ENCODE measurements around the gene MCM9.
"Not testable (repeated sequence)": the region's sequence is repeated elsewhere in the genome, so short reads cannot be mapped to it uniquely, and the experiment has no call there.

The MCM9 gene

DNA sequence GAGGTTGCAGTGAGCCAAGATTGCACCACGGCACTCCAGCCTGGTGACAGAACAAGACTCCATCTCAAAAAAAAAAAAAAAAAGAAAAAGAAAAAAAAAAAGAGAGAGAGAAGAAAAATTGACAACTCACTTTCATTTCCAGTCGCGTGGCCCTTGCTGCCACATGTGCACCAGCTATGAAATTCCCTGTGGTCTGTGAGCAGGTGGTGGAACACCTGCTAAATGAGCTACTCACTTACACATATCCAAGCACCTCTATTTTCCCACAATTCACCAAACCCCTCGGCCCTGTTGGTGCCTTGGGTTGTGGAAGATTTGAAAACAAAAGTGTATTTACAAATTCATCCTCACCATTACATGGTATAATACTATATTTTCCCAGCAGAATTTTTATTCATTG lies 146.3 kb downstream of the MCM9 start:
- DNase-seq: no peak

DNA sequence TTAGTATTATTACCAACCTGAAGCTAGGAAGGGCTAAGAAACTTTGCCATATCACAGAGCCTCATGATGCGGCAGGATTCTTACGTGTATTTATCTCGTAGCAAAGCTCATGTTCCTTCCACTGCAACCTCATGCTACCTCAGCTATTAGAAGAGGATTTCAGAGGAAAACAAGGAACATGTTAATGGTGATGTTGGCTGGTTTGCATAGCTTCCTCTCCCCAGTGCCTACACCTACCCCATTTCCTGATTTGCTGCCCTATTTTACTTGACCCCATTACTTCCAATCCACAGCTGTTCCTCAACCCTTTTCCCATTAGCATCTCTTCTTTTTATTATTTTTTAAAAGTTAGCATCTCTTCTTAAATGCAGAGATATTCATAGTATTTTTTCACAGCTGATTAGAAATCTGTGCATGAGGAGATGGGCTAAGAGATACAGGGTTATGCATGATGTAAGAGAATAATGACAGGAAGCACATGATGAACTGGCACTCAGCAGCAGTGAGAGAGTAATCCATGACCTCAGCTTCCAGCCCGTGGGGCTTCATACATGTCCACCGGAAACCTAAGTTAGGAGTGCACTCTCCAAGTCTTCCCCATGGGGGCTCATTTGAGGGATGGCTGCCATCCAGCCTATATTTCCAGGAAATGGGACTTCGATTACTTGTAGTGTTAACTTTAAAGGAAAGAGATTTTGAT lies 147.1 kb downstream of the MCM9 start:
- DNase-seq: no peak

DNA sequence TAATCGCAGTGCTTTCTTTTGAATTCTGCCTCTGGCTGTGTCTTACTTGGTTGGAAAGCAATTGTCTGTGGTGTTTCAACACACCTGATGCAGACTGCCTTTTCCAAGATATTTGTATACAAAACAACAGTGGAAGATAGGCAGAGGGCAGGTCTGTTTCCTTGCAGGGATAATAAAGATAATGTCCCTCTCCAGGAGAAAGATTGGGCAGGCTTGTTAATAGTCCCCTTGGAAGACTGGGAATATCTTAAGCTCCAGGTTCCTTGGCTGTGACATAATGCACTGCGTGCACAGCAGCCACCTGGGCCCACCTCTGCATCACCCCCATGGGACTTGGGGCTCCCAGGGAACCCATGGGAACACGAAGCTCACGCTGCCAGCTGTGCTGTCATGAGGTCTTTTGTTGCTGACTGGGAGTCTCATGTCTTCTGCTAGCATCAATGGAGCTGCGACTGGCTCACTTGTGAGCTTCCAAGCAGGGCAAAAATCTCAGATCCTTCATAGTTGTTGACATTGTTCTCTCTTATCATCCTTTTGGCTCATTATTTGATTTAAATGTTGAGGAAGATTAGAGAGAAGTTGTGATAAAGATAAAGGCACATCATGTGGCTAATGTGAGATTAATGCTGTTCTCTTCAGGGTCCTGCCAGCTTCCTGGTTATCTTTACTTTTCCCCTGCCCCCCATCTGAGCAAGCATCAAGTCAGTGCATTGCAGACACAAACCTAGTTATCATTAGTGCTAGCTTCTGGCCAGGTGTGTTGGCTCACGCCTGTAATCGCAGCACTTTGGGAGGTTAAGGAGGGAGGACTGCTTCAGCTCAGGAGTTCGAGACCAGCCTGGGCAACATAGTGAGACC lies 148.1 kb downstream of the MCM9 start:
- no peak for DNase-seq

DNA sequence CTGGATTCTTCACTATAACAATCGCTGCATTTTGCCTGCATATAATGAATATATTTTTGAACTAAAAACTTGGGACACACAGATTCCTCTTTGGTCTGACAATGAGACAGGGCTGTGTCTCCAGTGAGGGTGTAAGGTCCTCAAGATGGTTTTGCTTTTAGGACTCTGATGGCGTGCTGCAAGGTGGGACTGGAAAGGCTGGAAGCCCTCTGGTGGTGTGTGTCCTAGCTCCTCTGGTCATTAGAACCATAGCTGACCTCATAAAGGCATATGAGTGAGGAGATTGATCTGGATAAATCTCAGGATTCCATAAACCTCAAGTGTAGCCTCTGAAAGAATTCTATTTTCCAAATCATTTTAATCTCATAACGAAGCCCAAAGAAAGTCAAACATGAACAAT lies 149.4 kb downstream of the MCM9 start:
- no peak for DNase-seq

DNA sequence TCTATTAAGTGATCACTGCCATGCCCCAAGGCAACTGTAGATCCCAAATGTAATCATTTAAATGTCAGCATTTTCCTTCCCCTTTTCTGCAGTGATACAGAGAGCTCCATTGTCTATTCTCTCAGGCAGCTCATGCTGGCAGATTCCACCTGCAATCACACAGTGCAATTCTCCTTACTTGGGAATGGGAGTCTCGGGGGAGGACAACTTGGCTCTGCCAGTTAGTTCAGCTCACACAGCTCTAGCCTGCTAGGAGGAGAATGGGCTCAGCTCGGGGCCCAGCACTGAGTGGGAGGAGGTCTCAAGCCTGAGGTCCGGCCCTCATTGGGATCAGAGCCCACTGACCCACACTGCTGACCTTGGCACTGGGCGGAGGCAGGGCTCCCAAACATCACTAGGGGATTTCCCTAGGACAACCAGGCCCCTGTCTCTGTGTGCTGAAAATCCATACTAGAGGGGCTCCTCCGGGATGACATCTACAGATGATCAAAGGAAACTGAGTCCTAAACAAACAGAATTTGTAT lies 150.3 kb downstream of the MCM9 start:
- DNase-seq: no peak

DNA sequence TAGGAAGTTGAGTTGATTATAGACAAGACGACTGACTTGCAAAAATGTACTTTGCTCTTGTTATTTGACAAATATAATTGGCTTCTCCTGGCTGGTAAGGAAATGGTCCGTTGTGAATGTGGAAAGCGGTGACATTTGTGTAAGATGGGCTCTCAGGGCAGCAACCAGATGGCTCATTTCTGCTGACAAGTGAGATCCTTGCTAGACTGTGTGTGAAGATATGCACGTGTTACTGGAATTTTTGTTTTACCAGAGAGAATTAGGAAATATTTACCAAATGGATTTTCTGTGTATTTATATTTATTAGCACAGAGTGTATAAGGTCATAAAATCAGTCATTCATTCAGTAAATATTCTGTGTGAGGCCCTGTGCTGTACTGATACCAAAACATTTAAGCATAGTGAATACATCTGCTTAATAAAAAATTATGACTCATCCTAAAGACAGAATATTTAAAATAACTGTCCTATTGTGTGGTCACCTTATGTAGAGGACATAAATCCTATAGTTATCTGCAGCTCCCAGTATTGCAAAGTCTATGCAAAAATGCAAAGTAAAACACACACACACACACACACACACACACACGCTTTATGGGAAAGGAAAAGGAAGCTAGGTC lies 150.9 kb downstream of the MCM9 start:
- DNase-seq: no peak

DNA sequence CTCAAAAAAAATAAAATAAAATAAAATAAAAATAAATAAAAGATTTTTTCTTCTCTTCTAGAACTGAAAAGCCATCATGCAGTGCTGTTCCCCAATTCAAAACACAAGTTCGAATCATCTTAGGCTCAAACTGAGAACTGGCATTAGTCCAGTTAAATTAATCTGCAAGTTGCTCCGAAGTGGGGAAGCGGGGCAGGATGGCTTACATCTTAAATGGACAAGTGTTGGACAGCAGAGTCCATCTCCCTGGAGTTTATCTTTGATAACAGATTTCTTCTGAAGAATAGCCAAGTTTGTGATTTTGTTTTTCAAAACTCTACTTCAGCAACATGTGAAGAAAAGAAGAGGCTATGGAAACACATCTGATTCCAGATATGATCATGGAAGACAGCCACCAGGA lies 152.3 kb downstream of the MCM9 start:
- no peak for DNase-seq

DNA sequence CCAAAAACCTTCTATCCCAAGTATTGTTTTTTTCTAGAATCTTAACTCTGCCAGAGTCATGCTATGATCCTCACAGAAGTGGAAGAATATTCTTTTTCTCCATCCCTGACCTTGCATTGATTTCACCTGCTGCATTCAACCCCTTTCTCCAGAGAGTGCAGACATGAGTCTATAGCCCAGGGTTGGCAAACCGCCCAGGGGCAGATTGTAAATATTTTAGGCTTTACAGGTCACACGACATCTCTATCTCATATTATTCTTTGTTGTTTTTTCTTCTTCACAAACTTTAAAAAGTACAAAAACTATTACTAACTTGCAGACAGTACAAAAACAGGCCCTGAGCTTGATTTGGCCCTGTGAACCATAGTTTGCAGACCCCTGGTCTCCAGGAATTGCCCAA lies 153.1 kb downstream of the MCM9 start:
- no peak for DNase-seq

DNA sequence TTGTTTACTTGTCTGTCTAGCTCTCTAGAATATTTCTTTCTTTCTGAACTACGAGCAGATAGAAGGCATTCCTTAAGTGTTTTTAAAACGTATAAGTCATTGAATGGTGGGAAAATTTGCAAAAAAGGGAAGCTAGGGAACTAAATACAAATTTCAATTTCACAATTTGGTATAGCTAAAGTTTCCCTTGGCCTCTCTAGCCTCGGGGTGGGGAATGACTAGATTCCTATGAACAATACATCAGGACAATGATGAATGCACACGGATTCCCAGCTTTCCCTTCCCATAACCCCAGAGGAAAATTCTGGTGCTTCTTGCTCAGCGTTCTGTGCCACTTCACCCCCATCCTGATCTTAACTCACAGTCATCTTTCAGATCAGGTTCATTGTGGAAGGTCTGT lies 154.3 kb downstream of the MCM9 start:
- no peak for DNase-seq

DNA sequence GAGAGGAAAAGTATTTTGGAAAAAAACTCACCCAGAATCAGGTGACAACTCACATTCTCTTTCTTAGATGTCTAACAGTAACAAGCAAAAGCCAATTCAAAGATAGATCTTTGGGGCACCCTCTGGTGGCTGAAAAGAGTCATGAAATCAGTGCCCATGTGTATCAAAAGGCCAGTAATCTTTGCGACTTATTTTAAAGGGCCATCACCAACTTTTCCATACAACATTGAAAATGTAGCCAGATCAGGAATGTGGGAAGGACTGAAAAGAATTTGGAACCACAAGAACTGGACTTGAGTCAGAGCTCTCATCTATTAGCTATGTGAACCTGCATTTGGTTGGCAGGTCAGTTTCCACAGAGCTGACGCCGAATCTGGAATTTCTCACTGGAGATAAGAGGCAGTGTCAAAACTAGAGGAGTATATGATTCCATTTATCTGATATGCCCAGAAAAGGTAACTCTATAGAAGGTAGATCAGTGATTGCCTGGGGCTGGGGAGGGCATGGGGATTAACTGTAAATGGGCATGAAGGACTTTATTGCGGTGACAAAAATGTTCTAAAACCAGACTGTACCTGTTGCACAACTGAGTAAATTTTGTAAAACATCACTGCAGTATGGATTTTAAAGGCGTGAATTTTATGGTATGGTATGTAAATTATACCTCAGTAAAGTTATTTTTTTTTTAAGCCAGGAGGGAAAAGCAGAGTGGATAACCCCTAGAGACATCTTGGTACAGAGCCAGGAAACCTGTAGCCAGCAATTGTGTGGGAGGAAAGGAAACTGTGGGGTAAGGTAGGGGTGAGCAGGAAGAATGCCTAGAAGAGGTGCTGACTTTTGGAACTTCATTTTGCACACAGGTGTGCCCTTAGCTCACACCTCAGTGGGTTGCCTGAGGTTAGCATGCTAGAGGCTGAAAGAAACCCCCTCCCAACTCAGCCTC lies 158.1 kb downstream of the MCM9 start:
- DNase-seq: peak; percentile 60

DNA sequence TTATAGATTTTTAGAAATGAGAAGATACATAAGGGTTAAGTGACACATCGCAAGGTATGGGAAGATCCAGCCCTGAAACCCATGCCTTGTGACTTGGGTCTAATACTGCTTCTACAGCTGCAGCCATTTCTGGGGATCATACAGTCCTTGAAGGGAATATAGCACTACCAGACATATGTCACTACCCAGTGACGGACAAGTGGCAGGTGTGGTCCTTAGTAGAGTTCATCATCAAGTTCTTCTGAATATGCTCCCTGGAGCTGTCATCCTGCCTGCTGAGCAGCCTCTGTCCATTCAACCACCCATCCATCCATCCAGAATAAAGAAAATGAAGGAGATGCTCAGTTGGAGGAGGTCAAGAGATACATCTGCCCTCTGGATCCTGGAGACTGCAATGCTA lies 159.6 kb downstream of the MCM9 start:
- no peak for DNase-seq

DNA sequence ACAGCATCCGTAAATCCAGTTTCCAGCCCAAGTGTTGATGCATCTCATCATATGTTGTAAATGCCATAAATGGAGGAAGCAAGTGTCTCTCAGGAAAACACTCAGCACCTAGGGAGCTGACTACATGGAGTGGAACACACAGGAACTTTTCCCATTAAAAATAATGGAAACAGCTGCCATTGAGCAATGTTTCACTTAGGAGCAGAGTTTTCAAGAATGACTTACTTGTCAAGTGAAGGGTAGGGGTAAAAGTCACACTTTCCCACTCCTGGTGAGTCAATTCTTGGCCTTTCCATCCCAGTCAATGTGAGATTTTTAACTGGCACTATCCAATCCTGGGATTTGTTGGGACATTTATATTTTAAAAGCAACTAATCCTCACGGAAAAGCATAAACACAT lies 160.4 kb downstream of the MCM9 start:
- DNase-seq: no peak

DNA sequence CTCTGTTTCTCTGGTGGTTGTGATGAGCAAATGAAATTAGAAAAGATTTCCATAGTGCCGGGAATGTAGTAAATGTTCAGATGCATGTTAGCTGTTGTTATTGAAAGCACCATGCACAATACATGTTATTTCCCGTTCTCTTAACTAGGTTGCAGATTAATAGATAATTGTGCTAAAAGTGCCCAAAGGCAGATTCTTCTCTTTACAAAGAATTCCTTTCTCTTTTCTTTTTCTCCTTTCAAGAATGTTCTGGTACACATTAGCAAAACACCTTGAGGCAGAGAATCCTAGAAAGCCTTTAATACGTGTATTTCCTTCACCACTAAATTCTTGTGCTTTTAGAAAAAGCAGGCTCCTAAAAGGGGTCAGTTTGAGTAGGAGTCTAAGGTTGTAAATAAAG lies 162.1 kb downstream of the MCM9 start:
- DNase-seq: no peak

DNA sequence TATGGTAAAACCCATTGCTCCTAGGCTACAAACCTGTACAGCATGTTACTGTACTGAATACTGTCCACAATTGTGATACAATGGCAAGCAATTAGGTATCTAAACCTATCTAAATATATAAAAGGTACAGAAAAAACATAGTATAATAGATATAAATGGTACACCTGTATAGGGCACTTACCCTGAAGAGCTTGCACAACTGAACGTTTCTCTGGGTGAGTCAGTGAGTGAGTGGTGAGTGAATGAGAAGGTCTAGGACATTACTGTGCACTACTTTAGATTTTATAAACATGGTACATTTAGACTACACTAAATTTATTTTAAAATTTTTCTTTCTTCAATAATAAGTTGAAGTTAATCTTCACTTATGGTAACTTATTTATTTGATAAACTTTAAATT lies 163.7 kb downstream of the MCM9 start:
- no peak for DNase-seq

DNA sequence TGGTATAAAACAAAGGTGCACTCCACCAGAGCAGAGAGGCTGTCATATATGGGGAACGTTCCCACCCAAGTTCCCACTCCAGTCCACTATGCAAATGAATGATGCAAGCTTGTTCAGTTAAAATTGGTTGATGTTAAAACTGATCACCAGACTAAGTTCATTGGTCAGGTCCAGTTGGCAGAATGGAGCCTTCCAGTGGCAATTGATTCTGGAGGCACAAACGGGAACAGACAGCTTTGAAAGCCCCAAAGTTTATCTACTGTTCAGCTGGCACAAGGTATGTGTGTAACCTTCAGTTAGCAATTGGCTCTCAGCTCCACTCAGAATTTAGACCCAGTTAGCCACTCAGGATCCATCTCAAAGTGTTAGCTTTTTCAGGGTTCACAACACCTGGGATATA lies 164.1 kb downstream of the MCM9 start:
- peak; percentile 40 for DNase-seq

DNA sequence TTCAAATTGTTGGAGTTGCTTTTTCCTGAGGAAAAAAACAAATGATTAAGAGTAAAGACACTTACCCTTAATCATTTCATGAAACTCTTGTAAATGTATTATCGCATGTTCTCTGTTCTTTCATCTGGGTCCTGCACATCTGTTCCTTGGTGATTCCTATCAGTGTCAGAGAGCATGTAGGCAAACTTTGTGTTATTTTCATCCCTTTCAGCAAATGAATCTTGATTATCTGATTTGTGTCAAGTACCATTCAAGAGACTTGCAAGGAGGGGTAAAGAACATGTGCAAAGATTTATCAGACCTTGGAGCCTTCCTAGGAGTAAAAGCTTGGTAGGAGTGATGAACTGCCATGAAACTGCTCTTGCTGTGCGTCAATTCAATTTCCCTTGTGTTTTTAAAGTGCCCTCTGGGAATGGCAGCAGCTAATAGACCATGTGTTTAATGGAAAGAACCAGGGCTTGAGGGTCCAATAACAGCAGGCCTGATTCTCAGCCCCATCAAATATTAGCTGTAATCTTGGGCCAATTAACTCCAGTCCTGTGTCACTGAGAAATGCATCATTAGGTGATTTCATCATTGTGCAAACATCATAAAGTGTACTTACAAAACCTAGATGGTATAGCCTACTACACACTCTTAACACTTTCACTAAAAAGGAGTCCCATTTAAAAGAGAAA lies 164.7 kb downstream of the MCM9 start:
- DNase-seq: peak; percentile 57

DNA sequence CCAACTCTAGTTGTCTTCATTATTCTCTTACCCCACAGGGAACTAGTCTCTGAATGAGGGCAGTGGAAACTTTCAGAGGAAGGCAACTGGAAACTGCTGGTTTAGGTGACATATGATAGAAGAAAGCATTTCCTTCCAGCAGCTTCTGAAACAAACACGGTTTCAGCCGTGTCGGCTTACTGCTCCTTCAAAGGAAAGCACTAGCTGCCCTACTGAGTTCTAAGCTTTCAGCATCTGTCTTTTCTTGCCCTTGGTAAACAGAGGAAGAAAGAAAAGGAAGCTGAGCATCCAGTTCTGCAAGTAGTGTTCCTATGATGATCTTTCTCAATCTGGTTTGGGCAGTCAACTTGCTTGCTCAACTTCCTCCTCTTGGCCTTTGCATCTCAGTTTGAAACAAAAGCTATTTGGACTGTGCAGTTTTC lies 166.0 kb downstream of the MCM9 start:
- no peak for DNase-seq

DNA sequence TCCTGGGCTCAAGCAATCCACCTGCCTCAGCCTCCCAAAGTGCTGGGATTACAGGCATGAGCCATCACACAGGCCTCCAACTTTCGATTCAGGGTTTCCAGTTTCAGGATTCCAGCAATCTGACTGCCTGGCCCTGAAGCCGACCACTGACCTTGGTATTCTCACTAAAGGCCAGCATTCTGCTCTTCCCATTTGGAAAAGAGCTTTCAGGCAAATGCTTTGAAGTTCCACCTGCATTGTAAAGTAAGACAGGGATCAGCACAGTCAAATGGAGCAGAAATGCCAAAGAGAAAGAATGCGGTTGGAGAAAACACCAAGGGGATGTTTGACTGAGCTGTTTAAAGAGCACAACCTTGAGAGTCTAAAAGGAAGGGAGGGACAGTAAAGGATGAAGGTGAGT lies 166.5 kb downstream of the MCM9 start:
- no peak for DNase-seq

DNA sequence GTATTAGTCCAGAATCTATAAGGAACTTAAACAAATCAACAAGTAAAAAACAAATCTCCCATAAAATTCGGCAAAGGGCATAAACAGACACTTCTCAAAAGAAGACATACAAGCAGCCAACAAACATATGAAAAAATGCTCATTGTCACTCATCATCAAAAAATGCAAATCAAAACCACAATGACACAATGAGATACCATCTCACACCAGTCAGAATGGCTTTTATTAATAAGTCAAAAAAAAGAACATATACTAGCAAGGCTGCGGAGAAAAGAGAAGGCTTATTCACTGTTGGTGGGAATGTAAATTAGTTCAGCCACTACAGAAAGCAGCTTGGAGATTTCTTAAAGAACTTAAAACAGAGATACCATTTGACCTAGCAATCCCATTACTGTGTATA lies 169.6 kb downstream of the MCM9 start:
- DNase-seq: not testable (repeated sequence)

DNA sequence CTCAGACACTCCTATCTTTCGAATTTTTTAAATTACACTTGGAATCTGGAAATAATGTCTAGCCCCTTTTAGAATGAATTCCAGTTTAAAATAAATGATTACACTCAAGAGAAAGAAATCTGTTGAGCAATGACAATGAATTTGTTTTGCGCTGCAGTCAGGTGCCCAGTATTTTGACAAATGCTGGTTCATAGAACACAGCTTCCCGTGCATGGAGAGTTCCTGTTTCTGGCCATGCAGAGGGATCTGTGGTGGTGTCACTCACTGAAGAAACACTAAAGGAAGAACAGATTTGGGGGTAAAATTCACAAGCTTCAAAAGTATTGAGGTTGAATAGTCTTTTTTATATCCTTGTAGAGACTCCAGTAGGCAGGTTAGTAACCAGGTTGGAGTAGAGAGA lies 170.2 kb downstream of the MCM9 start:
- no peak for DNase-seq

Data from NCI-H1092 treated with DMSO at 0.1 percent for 48 hours (cell line).